Hepatocyte (in vitro differentiated cells): ENCODE data around the gene MYH11. TPM values are rescaled to one million over a fixed set of nuclear protein-coding genes. Genes with fewer than 3 reads are reported as not detected.

ENCODE experiments used
- DNase-seq: peaks from one replicate; pipeline ENCODE4 v3.0.0-alpha.2; 2016; ENCODE audit warnings: low spot score
- H2AFZ ChIP-seq: fragments of 200-600 bp; sonication (generic); 2 replicates; pipeline ENCODE4 v1.6.0; 2016; ENCODE audit warnings: antibody characterized with exemption, mild to moderate bottlenecking
- H3K27ac ChIP-seq: fragments of 200-600 bp; sonication (generic); 2 replicates; pipeline ENCODE4 v1.5.1; 2016; ENCODE audit warnings: mild to moderate bottlenecking
- H3K27me3 ChIP-seq: fragments of 200-600 bp; sonication (generic); 2 replicates; pipeline ENCODE4 v1.6.1; 2016
- H3K36me3 ChIP-seq: fragments of 200-600 bp; sonication (generic); replicated peaks from 2 replicates; pipeline ENCODE4 v1.5.1; 2016; ENCODE audit warnings: low read depth; ENCODE audit not compliant: insufficient read depth
- H3K4me1 ChIP-seq: fragments of 200-600 bp; sonication (generic); 2 replicates; pipeline ENCODE4 v1.5.1; 2016; ENCODE audit warnings: mild to moderate bottlenecking, moderate library complexity; ENCODE audit not compliant: insufficient read depth
- H3K4me2 ChIP-seq: fragments of 200-600 bp; sonication (generic); 2 replicates; pipeline ENCODE4 v1.6.0; 2016
- H3K4me3 ChIP-seq: fragments of 200-600 bp; sonication (generic); 2 replicates; pipeline ENCODE4 v1.5.1; 2016; ENCODE audit warnings: mild to moderate bottlenecking
- H3K79me2 ChIP-seq: fragments of 200-600 bp; sonication (generic); 2 replicates; pipeline ENCODE4 v1.6.0; 2017; ENCODE audit warnings: mild to moderate bottlenecking
- H3K9me2 ChIP-seq: fragments of 200-600 bp; sonication (generic); replicated peaks from 2 replicates; pipeline ENCODE4 v1.6.0; 2017; ENCODE audit warnings: mild to moderate bottlenecking; ENCODE audit not compliant: insufficient read depth
- H3K9me3 ChIP-seq: fragments of 200-600 bp; sonication (generic); 2 replicates; pipeline ENCODE4 v1.5.1; 2016; ENCODE audit warnings: low read depth, mild to moderate bottlenecking
- H4K20me1 ChIP-seq: fragments of 200-600 bp; sonication (generic); 2 replicates; pipeline ENCODE4 v1.6.0; 2016; ENCODE audit warnings: mild to moderate bottlenecking; ENCODE audit not compliant: insufficient read depth, poor library complexity, severe bottlenecking
- EZH2 ChIP-seq: fragments of 200-600 bp; sonication (generic); IDR thresholded peaks from 2 replicates; pipeline ENCODE4 v1.6.1; 2016; ENCODE audit warnings: antibody characterized with exemption, mild to moderate bottlenecking, borderline replicate concordance
- EZH2phosphoT487 ChIP-seq: fragments of 200-600 bp; sonication (generic); IDR thresholded peaks from one replicate; pipeline ENCODE4 v1.6.1; 2018; ENCODE audit warnings: antibody characterized with exemption, mild to moderate bottlenecking, low read depth, moderate library complexity; ENCODE audit not compliant: unreplicated experiment, severe bottlenecking
- WGBS: methylation state at CpG from one replicate; pipeline ENCODE4 v1.1.6; 2016; ENCODE audit warnings: low lambda C conversion rate; ENCODE audit errors: missing lambda C conversion rate; 5-methylcytosine and 5-hydroxymethylcytosine counted together
- polyA plus RNA-seq: library from polyadenylated mRNA; unstranded; fragments of >200 nt; fragmentation: Nextera tagmentation; extraction: Ambion mirVana; gene quantifications from 2 replicates; pipeline ENCODE4 v1.2.1, GENCODE V29; 2016
- total RNA-seq: library from RNA; depleted of rRNA; stranded (reverse); fragments of >200 nt; gene quantifications from 2 replicates; pipeline ENCODE4 v1.2.3, GENCODE V29; 2014
- TF ChIP-seq, protein P1 (sequence below): fragments of 200-600 bp; sonication (generic); IDR thresholded peaks from 2 replicates; pipeline ENCODE4 v1.5.1; 2016; ENCODE audit warnings: antibody characterized with exemption, mild to moderate bottlenecking; ENCODE audit not compliant: poor library complexity

MYH11 gene
- total and polyA plus RNA-seq, 2 experiments from 2014 or later: 0.59 to 5.9 TPM

GRCh38 chr16:15798671-15799070 is 58.2 kb downstream of the MYH11 start:
- H3K4me2 ChIP-seq: no peak overlapping the region
- WGBS: 85% methylated on average over 5 of the region's 5 CpGs
- TF ChIP-seq EZH2 (no peak), EZH2phosphoT487 (no peak)
- TF ChIP-seq, protein P1, sequence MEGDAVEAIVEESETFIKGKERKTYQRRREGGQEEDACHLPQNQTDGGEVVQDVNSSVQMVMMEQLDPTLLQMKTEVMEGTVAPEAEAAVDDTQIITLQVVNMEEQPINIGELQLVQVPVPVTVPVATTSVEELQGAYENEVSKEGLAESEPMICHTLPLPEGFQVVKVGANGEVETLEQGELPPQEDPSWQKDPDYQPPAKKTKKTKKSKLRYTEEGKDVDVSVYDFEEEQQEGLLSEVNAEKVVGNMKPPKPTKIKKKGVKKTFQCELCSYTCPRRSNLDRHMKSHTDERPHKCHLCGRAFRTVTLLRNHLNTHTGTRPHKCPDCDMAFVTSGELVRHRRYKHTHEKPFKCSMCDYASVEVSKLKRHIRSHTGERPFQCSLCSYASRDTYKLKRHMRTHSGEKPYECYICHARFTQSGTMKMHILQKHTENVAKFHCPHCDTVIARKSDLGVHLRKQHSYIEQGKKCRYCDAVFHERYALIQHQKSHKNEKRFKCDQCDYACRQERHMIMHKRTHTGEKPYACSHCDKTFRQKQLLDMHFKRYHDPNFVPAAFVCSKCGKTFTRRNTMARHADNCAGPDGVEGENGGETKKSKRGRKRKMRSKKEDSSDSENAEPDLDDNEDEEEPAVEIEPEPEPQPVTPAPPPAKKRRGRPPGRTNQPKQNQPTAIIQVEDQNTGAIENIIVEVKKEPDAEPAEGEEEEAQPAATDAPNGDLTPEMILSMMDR: no peak
- no peaks in the 10 kb centered on the region for H3K9me3 ChIP-seq
- no peak overlapping the region for H3K4me3 ChIP-seq
- no peaks in the 10 kb centered on the region for H3K79me2 ChIP-seq
- H3K4me1 ChIP-seq: no peaks in the 10 kb centered on the region
- no peaks in the 10 kb centered on the region for H3K36me3 ChIP-seq
- no peak overlapping the region for H3K27ac ChIP-seq
- no peak for DNase-seq
- no peaks in the 10 kb centered on the region for H3K9me2 ChIP-seq
- no peak overlapping the region for H2AFZ ChIP-seq
- H4K20me1 ChIP-seq: no peaks in the 10 kb centered on the region
- peaks cover 6% of the 10 kb centered on the region for H3K27me3 ChIP-seq

- no peak for DNase-seq
- Histone ChIP-seq H3K9me2 (no peaks in the 10 kb centered on the region), H3K4me2 (no peak overlapping the region), H3K79me2 (no peaks in the 10 kb centered on the region), H3K4me1 (no peaks in the 10 kb centered on the region), H3K27me3 (peaks cover 6% of the 10 kb centered on the region), H3K4me3 (no peak overlapping the region), H3K27ac (no peak overlapping the region), H3K36me3 (no peaks in the 10 kb centered on the region), H3K9me3 (no peaks in the 10 kb centered on the region), H2AFZ (no peak overlapping the region), H4K20me1 (no peaks in the 10 kb centered on the region)
- TF ChIP-seq EZH2phosphoT487: no peak
- TF ChIP-seq, protein P1: no peak
- TF ChIP-seq EZH2: no peak
Observed at GRCh38 chr16:15796885-15797284, 59.9 kb downstream of the MYH11 start.

- Histone ChIP-seq H3K9me3 (no peaks in the 10 kb centered on the region), H3K4me1 (no peaks in the 10 kb centered on the region), H2AFZ (no peak overlapping the region), H3K4me3 (no peak overlapping the region), H3K79me2 (no peaks in the 10 kb centered on the region), H3K27me3 (peaks cover 6% of the 10 kb centered on the region), H3K9me2 (no peaks in the 10 kb centered on the region), H3K36me3 (no peaks in the 10 kb centered on the region), H3K27ac (no peak overlapping the region), H3K4me2 (no peak overlapping the region), H4K20me1 (no peaks in the 10 kb centered on the region)
- no peak for DNase-seq
- 76% methylated on average over 1 of the region's 1 CpG for WGBS
- no peak for TF ChIP-seq EZH2phosphoT487
- TF ChIP-seq, protein P1: no peak
- no peak for TF ChIP-seq EZH2
Observed at GRCh38 chr16:15795615-15796014, 61.2 kb downstream of the MYH11 start.

- H3K4me3 ChIP-seq: no peak overlapping the region
- no peaks in the 10 kb centered on the region for H4K20me1 ChIP-seq
- no peaks in the 10 kb centered on the region for H3K9me2 ChIP-seq
- no peaks in the 10 kb centered on the region for H3K9me3 ChIP-seq
- H3K4me2 ChIP-seq: no peak overlapping the region
- no peaks in the 10 kb centered on the region for H3K36me3 ChIP-seq
- 82% methylated on average over 5 of the region's 5 CpGs for WGBS
- no peaks in the 10 kb centered on the region for H3K79me2 ChIP-seq
- H3K27me3 ChIP-seq: no peaks in the 10 kb centered on the region
- H3K27ac ChIP-seq: no peak overlapping the region
- TF ChIP-seq EZH2: no peak
- no peak for DNase-seq
- no peaks in the 10 kb centered on the region for H3K4me1 ChIP-seq
- no peak overlapping the region for H2AFZ ChIP-seq
Observed at GRCh38 chr16:15792563-15792971, 64.3 kb downstream of the MYH11 start.
